Stimulated activated CD8-positive, alpha-beta memory T cell treated with anti-CD3 and anti-CD28 coated beads, Interleukin-4, amount 100 ng/mL, for 1 hour (primary cell): Measurements from ENCODE around the gene DEFB113.
"Not testable (repeated sequence)": the region's sequence is repeated elsewhere in the genome, so short reads cannot be mapped to it uniquely, and the experiment has no call there.

Experiments
- DNase-seq, 2 donors: peaks; one replicate each; pipeline ENCODE4 v3.0.0-alpha.2; 2020; ENCODE audit warnings: low read depth in 2 of 2, low spot score in 1 of 2

DEFB113 gene

GRCh38 chr6:49969605-49970004 is at the start of gene DEFB113:
Gene DEFB113, minus strand, starts transcription at chr6:49969625. Its CDS starts 0 bp downstream, at chr6:49969625.
- DNase-seq, result no peak

- no peak for DNase-seq
These were observed 38.4 kb upstream of the DEFB113 start for GRCh38 chr6:50007819-50008218.

- DNase-seq, result no peak
These were observed 33.7 kb upstream of the DEFB113 start for GRCh38 chr6:50003139-50003538.

GRCh38 chr6:49995278-49995677 is 25.9 kb upstream of the DEFB113 start:
- DNase-seq, result no peak

GRCh38 chr6:49988900-49989299 is 19.5 kb upstream of the DEFB113 start:
- no peak for DNase-seq

- no peak for DNase-seq
These were observed 18.3 kb upstream of the DEFB113 start for GRCh38 chr6:49987749-49988148.

- no peak for DNase-seq
These were observed 17.1 kb upstream of the DEFB113 start for GRCh38 chr6:49986551-49986950.

GRCh38 chr6:49982046-49982445 is 12.6 kb upstream of the DEFB113 start:
- DNase-seq, result no peak

GRCh38 chr6:49980898-49981297 is 11.5 kb upstream of the DEFB113 start:
- no peak for DNase-seq

GRCh38 chr6:49979584-49979983 is 10.2 kb upstream of the DEFB113 start:
- DNase-seq, result no peak

GRCh38 chr6:49978332-49979226 is 9.2 kb upstream of the DEFB113 start:
- DNase-seq, result no peak

- no peak for DNase-seq
These were observed 2.6 kb downstream of the DEFB113 start for GRCh38 chr6:49966823-49967222.

GRCh38 chr6:49966334-49966733 is 3.1 kb downstream of the DEFB113 start:
- DNase-seq, result no peak

GRCh38 chr6:49964064-49964463 is 5.4 kb downstream of the DEFB113 start, which contains the start of gene DEFB114:
Gene DEFB114, minus strand, starts transcription at chr6:49964164. Its CDS starts 59 bp downstream, at chr6:49964105.
- no peak for DNase-seq

GRCh38 chr6:49958180-49958579 is 11.2 kb downstream of the DEFB113 start:
- DNase-seq, result no peak

GRCh38 chr6:49955847-49956246 is 13.6 kb downstream of the DEFB113 start:
- DNase-seq, result no peak

GRCh38 chr6:49951926-49952325 is 17.5 kb downstream of the DEFB113 start:
- DNase-seq, result no peak

GRCh38 chr6:49950415-49950751 is 19.0 kb downstream of the DEFB113 start:
- DNase-seq, result no peak

- no peak for DNase-seq
These were observed 20.4 kb downstream of the DEFB113 start for GRCh38 chr6:49949062-49949461.

GRCh38 chr6:49946835-49947234 is 22.6 kb downstream of the DEFB113 start:
- no peak for DNase-seq

GRCh38 chr6:49944068-49944467 is 25.4 kb downstream of the DEFB113 start:
- not testable (repeated sequence) for DNase-seq

- DNase-seq, result no peak
These were observed 29.4 kb downstream of the DEFB113 start for GRCh38 chr6:49939993-49940498.

- no peak for DNase-seq
These were observed 31.6 kb downstream of the DEFB113 start for GRCh38 chr6:49937811-49938210.
